H1 (cell line): ENCODE data around the gene MIF4GD. TPM values are rescaled to one million over a fixed set of nuclear protein-coding genes. Genes with fewer than 3 reads are reported as not detected.

Source experiments
- CTCF ChIA-PET: fragments of 300-600 bp; sonication (Branson Sonifier 250); formaldehyde crosslinking; loops from one replicate; lab custom pipeline; 2021; ENCODE audit not compliant: partially characterized antibody; lab: Charles Lee
- POLR2A ChIA-PET: fragments of 300-600 bp; sonication (Branson Sonifier 250); formaldehyde crosslinking; loops from one replicate; lab custom pipeline; 2021; ENCODE audit warnings: inconsistent platforms; ENCODE audit not compliant: partially characterized antibody; lab: Charles Lee
- DNase-seq, 2 experiments: peaks; one replicate each; pipeline versions ENCODE4 v3.0.0 to v3.0.0-alpha.2; 2010 to 2022; ENCODE audit warnings: low spot score in 2 of 2, low read depth in 1 of 2, mixed read lengths in 1 of 2
- FAIRE-seq: peaks from 2 replicates; lab custom pipeline; 2011; peaks lifted over from hg19 to GRCh38; lab: Jason Lieb, UNC
- H2AFZ ChIP-seq: 2 replicates; pipeline ENCODE4 v1.8.1; 2012; ENCODE audit warnings: low read length, inconsistent platforms
- H2AK5ac ChIP-seq: 2 replicates; pipeline ENCODE4 v1.6.1; 2013; ENCODE audit warnings: low read depth, low read length
- H2BK120ac ChIP-seq: replicated peaks from 2 replicates; pipeline ENCODE3; 2013; ENCODE audit warnings: low read depth, low read length, inconsistent platforms
- H2BK12ac ChIP-seq: 2 replicates; pipeline ENCODE4 v1.6.1; 2013; ENCODE audit warnings: low read depth, low read length
- H2BK15ac ChIP-seq: 2 replicates; pipeline ENCODE4 v1.6.1; 2013; ENCODE audit warnings: low read length
- H2BK20ac ChIP-seq: 2 replicates; pipeline ENCODE4 v1.6.1; 2013; ENCODE audit warnings: low read length
- H2BK5ac ChIP-seq: 2 replicates; pipeline ENCODE4 v1.6.1; 2013; ENCODE audit warnings: low read depth, low read length
- H3K14ac ChIP-seq: 2 replicates; pipeline ENCODE4 v1.6.1; 2013; ENCODE audit warnings: inconsistent platforms; ENCODE audit not compliant: insufficient read length
- H3K18ac ChIP-seq: 2 replicates; pipeline ENCODE4 v1.6.1; 2013; ENCODE audit warnings: low read length; ENCODE audit errors: extremely low read depth
- H3K23ac ChIP-seq: 2 replicates; pipeline ENCODE4 v1.6.1; 2013; ENCODE audit warnings: inconsistent platforms; ENCODE audit not compliant: insufficient read length
- H3K23me2 ChIP-seq: 2 replicates; pipeline ENCODE4 v1.6.1; 2013; ENCODE audit warnings: low read depth, low read length
- H3K27ac ChIP-seq: 2 replicates; pipeline ENCODE4 v1.6.1; 2011; ENCODE audit warnings: low read depth, low read length, inconsistent platforms
- H3K27me3 ChIP-seq, 4 experiments: replicated peaks in 1 of 4; 1 replicate in 1 of 4; 2 replicates in 3 of 4; pipeline versions ENCODE4 v1.6.1 to v1.8.1; 2011 to 2013; ENCODE audit warnings: low read length in 3 of 4, mild to moderate bottlenecking in 3 of 4, inconsistent platforms in 2 of 4, mixed read lengths in 2 of 4, moderate library complexity in 1 of 4; ENCODE audit not compliant: control insufficient read depth in 3 of 4, insufficient read depth in 3 of 4; ENCODE audit errors: extremely low read depth in 1 of 4
- H3K36me3 ChIP-seq, 4 experiments: 2 replicates each; pipeline versions ENCODE4 v1.6.1 to v1.8.1; 2011 to 2013; ENCODE audit warnings: mild to moderate bottlenecking in 4 of 4, low read length in 3 of 4, moderate library complexity in 2 of 4, control low read depth in 1 of 4, inconsistent platforms in 1 of 4; ENCODE audit not compliant: insufficient read depth in 4 of 4, control insufficient read depth in 2 of 4
- H3K4ac ChIP-seq: replicated peaks from 2 replicates; pipeline ENCODE3; 2013; ENCODE audit warnings: low read length, low read depth, mixed read lengths, inconsistent platforms; ENCODE audit not compliant: insufficient read length
- H3K4me1 ChIP-seq, 4 experiments: replicated peaks in 1 of 4; 1 replicate in 1 of 4; 2 replicates in 3 of 4; pipeline versions ENCODE4 v1.6.1 to v1.8.1; 2011 to 2013; ENCODE audit warnings: low read length in 3 of 4, inconsistent platforms in 2 of 4, mixed read lengths in 1 of 4; ENCODE audit not compliant: insufficient read depth in 4 of 4, control insufficient read depth in 3 of 4
- H3K4me2 ChIP-seq, 2 experiments: 2 replicates each; pipeline versions ENCODE4 v1.6.1 to v1.8.1; 2011 to 2013; ENCODE audit warnings: low read depth in 2 of 2, low read length in 2 of 2, control low read depth in 1 of 2, inconsistent platforms in 1 of 2, mild to moderate bottlenecking in 1 of 2; ENCODE audit not compliant: insufficient read depth in 1 of 2
- H3K4me3 ChIP-seq, 4 experiments: fragments of 200-600, 300-600 bp in 1 of 4; sonication (generic), shearing (Covaris generic), sonication (Bioruptor Twin) in 1 of 4; 2 replicates each; pipeline versions ENCODE4 v1.5.1 to v1.8.1; 2011 to 2016; ENCODE audit warnings: low read length in 4 of 4, low read depth in 3 of 4, control low read depth in 2 of 4, inconsistent platforms in 2 of 4, mild to moderate bottlenecking in 2 of 4, mixed read lengths in 1 of 4, moderate library complexity in 1 of 4; ENCODE audit not compliant: insufficient read depth in 2 of 4; ENCODE audit errors: extremely low read depth in 1 of 4
- H3K56ac ChIP-seq: replicated peaks from 2 replicates; pipeline ENCODE3; 2013; ENCODE audit warnings: low read depth, mild to moderate bottlenecking, mixed read lengths, low read length, inconsistent platforms; ENCODE audit not compliant: insufficient read length
- H3K79me1 ChIP-seq: 2 replicates; pipeline ENCODE4 v1.6.1; 2013; ENCODE audit warnings: low read depth, low read length, control low read depth
- H3K79me2 ChIP-seq, 2 experiments: 2 replicates each; pipeline versions ENCODE4 v1.6.1 to v1.8.1; 2012 to 2013; ENCODE audit warnings: low read length in 2 of 2, mild to moderate bottlenecking in 2 of 2, inconsistent platforms in 1 of 2; ENCODE audit not compliant: insufficient read depth in 2 of 2, control insufficient read depth in 1 of 2
- H3K9ac ChIP-seq, 4 experiments: replicated peaks in 1 of 4; 1 replicate in 1 of 4; 2 replicates in 3 of 4; pipeline versions ENCODE4 v1.6.1 to v1.8.1; 2011 to 2013; ENCODE audit warnings: low read depth in 3 of 4, low read length in 3 of 4, control low read depth in 2 of 4, mild to moderate bottlenecking in 2 of 4, moderate library complexity in 2 of 4, inconsistent platforms in 1 of 4; ENCODE audit errors: extremely low read depth in 1 of 4
- H3K9me3 ChIP-seq, 2 experiments: 2 replicates each; pipeline versions ENCODE4 v1.6.1 to v1.8.1; 2012 to 2013; ENCODE audit warnings: mild to moderate bottlenecking in 2 of 2, moderate library complexity in 2 of 2, control low read depth in 1 of 2, inconsistent platforms in 1 of 2, low read depth in 1 of 2, low read length in 1 of 2, mixed read lengths in 1 of 2; ENCODE audit not compliant: insufficient read depth in 2 of 2
- H4K20me1 ChIP-seq, 2 experiments: replicated peaks in 1 of 2; 2 replicates each; pipeline versions ENCODE3 to v1.8.1; 2011 to 2013; ENCODE audit warnings: inconsistent platforms in 2 of 2, low read length in 2 of 2, mild to moderate bottlenecking in 1 of 2; ENCODE audit not compliant: insufficient read depth in 2 of 2, control insufficient read depth in 1 of 2
- H4K5ac ChIP-seq: 2 replicates; pipeline ENCODE4 v1.6.1; 2013; ENCODE audit warnings: low read length, low read depth, mixed read lengths, inconsistent platforms; ENCODE audit not compliant: insufficient read length
- H4K8ac ChIP-seq: 2 replicates; pipeline ENCODE4 v1.8.0; 2013; ENCODE audit warnings: mild to moderate bottlenecking, moderate library complexity, low read length, inconsistent platforms; ENCODE audit not compliant: insufficient read depth; ENCODE audit errors: extremely low read depth
- H4K91ac ChIP-seq: replicated peaks from 2 replicates; pipeline ENCODE3; 2013; ENCODE audit warnings: low read length, mixed read lengths, inconsistent platforms; ENCODE audit not compliant: insufficient read length
- KDM1A ChIP-seq: fragments of 200-600, 300-600 bp; sonication (generic); IDR thresholded peaks from 2 replicates; pipeline ENCODE4 v1.7.1; 2016; ENCODE audit warnings: mild to moderate bottlenecking, low read length, borderline replicate concordance
- POLR2A ChIP-seq, 2 experiments: IDR thresholded peaks; 1 replicate in 1 of 2; 2 replicates in 1 of 2; pipeline ENCODE4 v1.6.1; 2011; ENCODE audit warnings: low read depth in 2 of 2, low read length in 2 of 2, mild to moderate bottlenecking in 2 of 2; ENCODE audit errors: control extremely low read depth in 1 of 2
- SIN3A ChIP-seq, 2 experiments: IDR thresholded peaks in 1 of 2; conservative IDR thresholded peaks in 1 of 2; 2 replicates each; pipeline ENCODE4 v1.6.1; 2011 to 2012; ENCODE audit warnings: low read length in 2 of 2, improper control_type of control experiment in 1 of 2, low read depth in 1 of 2, mild to moderate bottlenecking in 1 of 2
- WGBS, 2 experiments: shearing (Covaris generic) in 1 of 2; methylation state at CpG; one replicate each; pipeline versions ENCODE4 v1.1.6 to v1.1.7; 2013 to 2015; ENCODE audit warnings: low lambda C conversion rate in 2 of 2, mixed read lengths in 2 of 2, inconsistent platforms in 1 of 2, low coverage in 1 of 2, missing lambda C conversion rate in 1 of 2; ENCODE audit not compliant: insufficient replicate concordance in 2 of 2, insufficient coverage in 1 of 2, insufficient read length in 1 of 2; ENCODE audit errors: extremely low coverage in 1 of 2, missing lambda C conversion rate in 1 of 2; 5-methylcytosine and 5-hydroxymethylcytosine counted together
- polyA plus RNA-seq, 7 experiments: library from polyadenylated mRNA; depleted of rRNA in 3 of 7; stranded (reverse) in 5 of 7; unstranded in 2 of 7; fragments of >200 nt in 5 of 7; fragments of 200-250 nt in 2 of 7; gene quantifications; 1 replicate in 5 of 7; 2 replicates in 1 of 7; 4 replicates in 1 of 7; pipeline versions ENCODE4 v1.2.1 to v1.2.3, GENCODE V29; 2011 to 2013; ENCODE audit warnings: missing spikeins in 2 of 7, mixed read lengths in 2 of 7
- total RNA-seq: library from RNA; stranded (reverse); fragmentation: NEBNext Ultra II Directional; extraction: Animal tissue kit (Norgen Biotek cat#: 25700); gene quantifications from 2 replicates; pipeline ENCODE4 v1.2.1, GENCODE V29; 2021

Gene MIF4GD
- total and polyA plus RNA-seq, 2 of the 8 experiments (the other 6 are each of a cell fraction or from before 2014, with no cell fraction given), result 16.1 to 51.1 TPM

DNA sequence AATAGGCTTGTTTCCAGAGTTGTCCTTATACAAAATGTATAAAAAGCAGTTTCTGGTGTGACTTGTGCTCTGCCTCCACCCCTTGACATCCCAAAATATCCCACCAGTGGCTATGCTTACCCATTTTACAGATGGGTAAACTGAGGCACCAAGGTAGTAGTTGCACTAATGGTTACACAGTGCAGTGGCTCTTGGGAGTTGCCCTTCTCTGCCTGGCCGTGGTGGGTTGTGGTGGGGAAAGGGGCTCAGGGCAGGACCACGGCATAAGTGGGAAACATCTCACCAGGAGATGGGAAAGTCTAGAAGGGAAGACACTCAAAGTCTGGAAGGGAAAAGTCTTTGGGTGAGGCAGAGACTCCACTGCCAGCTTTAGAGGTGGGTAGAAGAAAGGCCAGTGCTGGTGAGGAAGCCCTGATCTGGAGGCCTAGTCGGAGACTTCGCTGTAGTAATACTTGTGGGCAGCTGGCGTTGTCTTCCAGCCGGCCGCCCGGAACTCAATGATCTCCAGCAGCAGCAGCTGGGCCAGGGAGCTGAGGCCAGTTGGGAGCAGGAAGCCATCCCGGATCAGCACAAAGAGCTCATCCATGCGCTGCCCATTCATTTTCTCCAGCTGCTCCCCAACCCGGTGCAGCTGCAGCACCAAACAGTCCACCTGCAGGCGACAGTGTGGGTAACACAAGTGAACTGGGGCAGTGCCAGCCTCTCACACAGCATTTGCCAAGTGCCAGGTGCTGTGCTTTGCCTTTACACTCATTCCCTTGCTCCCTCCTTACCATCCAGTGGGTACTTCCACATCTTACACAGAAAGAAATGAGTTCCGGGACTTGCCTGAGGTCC is 4.5 kb downstream of the MIF4GD start:
- H3K4me2 ChIP-seq, result no peak overlapping the region
- no peaks in the 10 kb centered on the region for H3K79me1 ChIP-seq
- peaks cover 2 to 7% of the 10 kb centered on the region in 2 experiments for H4K20me1 ChIP-seq
- H3K4me1 ChIP-seq, result peaks cover 0 to 7% (median 5%) of the 10 kb centered on the region in 4 experiments; a peak in 4 of 7 replicates
- no peak overlapping the region for H3K56ac ChIP-seq
- H4K91ac ChIP-seq, result no peak overlapping the region
- H3K27me3 ChIP-seq, result no peaks in the 10 kb centered on the region
- no peak overlapping the region for H3K4ac ChIP-seq
- CTCF ChIA-PET, result interaction anchor here (0.6 to 21.2 kb wide), 13 partner anchors 6 to 921 kb away, joined by 3 to 369 read pairs (median 4); partner anchors contain the start of genes GGA3, GRB2, MRPS7 and NT5C
- FAIRE-seq (no peak), DNase-seq (no peak)
- WGBS, 2 experiments, result 87% methylated on average over 13 of the region's 13 CpGs; no CpG with 5 or more reads in 1 of the 2 experiments
- no peak overlapping the region for H3K23ac ChIP-seq
- no peak overlapping the region for H2BK12ac ChIP-seq
- no peaks in the 10 kb centered on the region for H3K9me3 ChIP-seq
- peaks cover 0 to 12% of the 10 kb centered on the region in 2 experiments; a peak in 2 of 4 replicates for H3K79me2 ChIP-seq
- no peak overlapping the region for H3K4me3 ChIP-seq
- no peak overlapping the region for H2AFZ ChIP-seq
- H2BK20ac ChIP-seq, result no peak overlapping the region
- no peak overlapping the region for H2AK5ac ChIP-seq
- H3K14ac ChIP-seq, result no peak overlapping the region
- H2BK120ac ChIP-seq, result no peak overlapping the region
- no peak overlapping the region for H3K18ac ChIP-seq
- TF ChIP-seq SIN3A (conservative IDR thresholded peaks at IDR 0.05 in 1 of 2, IDR thresholded peaks at IDR 0.05 in 1 of 2; ENCODE audit: low read depth in 1 of 2, low read length in 2 of 2), result no peak
- peak; percentile 66; the same call in 1 of the 2 replicates for TF ChIP-seq KDM1A
- 0 out of 3 replicates have a peak, but pooled peaks of 1 of the 2 experiments have one; percentile 33 for TF ChIP-seq POLR2A (IDR thresholded peaks at IDR 0.05; ENCODE audit: control extremely low read depth in 1 of 2, low read depth in 2 of 2, low read length in 2 of 2)
- H3K9ac ChIP-seq, result no peak overlapping the region
- peaks cover 12 to 34% (median 25%) of the 10 kb centered on the region in 4 experiments for H3K36me3 ChIP-seq
- peak overlapping the region; percentile 29; the same call in 1 of the 2 replicates for H4K8ac ChIP-seq
- H3K23me2 ChIP-seq, result peaks cover 20% of the 10 kb centered on the region
- no peak overlapping the region for H2BK5ac ChIP-seq
- H3K27ac ChIP-seq, result no peak overlapping the region
- POLR2A ChIA-PET, result interaction anchor here (0.7 to 6.7 kb wide), 8 partner anchors 10 to 84 kb away, joined by 3 to 53 read pairs (median 4); partner anchors contain the start of genes SLC25A19 and SUMO2
- no peak overlapping the region for H2BK15ac ChIP-seq
- no peak overlapping the region for H4K5ac ChIP-seq
